Uterus (tissue), 2 donors: Measurements from ENCODE around the gene QSOX2.

Experiments used
- POLR2A ChIP-seq, 2 donors: fragments of 450-650 bp; IDR thresholded peaks; one replicate each; pipeline ENCODE4 v1.6.1; 2016; ENCODE audit warnings: antibody characterized with exemption in 2 of 2, mild to moderate bottlenecking in 1 of 2, moderate library complexity in 1 of 2
- TF ChIP-seq, protein P1 (sequence below), 4 experiments: fragments of 200-600 bp in 2 of 4; fragments of 450-650 bp in 2 of 4; sonication (generic) in 2 of 4; IDR thresholded peaks; one replicate each; pipeline ENCODE4 v1.5.1; 2016 to 2019; ENCODE audit warnings: antibody characterized with exemption in 4 of 4, mild to moderate bottlenecking in 2 of 4, moderate library complexity in 1 of 4

DNA sequence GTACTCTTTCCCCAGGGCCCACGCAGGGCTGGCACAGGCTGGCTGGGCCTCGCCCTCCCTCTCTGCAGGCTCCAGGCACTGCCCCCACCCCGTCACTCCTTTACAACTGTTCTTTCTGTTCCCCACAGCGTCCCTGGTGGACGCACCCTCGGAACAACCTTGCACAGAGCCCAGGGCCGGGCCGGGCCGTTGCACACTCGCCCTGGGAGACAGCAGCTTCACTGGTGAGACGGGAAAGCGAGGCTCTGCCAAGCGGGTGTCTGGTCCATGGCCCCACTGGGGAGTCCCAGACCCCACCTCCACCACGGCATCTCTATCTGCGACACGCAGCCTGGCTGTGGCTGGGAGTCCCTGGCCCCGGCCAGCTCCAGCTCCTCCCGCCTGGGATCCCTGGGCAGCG, 18.4 kb upstream of the QSOX2 start:
- TF ChIP-seq POLR2A (IDR thresholded peaks at IDR 0.05) = no peak
- TF ChIP-seq, protein P1, sequence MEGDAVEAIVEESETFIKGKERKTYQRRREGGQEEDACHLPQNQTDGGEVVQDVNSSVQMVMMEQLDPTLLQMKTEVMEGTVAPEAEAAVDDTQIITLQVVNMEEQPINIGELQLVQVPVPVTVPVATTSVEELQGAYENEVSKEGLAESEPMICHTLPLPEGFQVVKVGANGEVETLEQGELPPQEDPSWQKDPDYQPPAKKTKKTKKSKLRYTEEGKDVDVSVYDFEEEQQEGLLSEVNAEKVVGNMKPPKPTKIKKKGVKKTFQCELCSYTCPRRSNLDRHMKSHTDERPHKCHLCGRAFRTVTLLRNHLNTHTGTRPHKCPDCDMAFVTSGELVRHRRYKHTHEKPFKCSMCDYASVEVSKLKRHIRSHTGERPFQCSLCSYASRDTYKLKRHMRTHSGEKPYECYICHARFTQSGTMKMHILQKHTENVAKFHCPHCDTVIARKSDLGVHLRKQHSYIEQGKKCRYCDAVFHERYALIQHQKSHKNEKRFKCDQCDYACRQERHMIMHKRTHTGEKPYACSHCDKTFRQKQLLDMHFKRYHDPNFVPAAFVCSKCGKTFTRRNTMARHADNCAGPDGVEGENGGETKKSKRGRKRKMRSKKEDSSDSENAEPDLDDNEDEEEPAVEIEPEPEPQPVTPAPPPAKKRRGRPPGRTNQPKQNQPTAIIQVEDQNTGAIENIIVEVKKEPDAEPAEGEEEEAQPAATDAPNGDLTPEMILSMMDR (IDR thresholded peaks at IDR 0.05) = no peak
